Measurements from ENCODE around the gene THOC3. TPM values are rescaled to one million over a fixed set of nuclear protein-coding genes. Genes with fewer than 3 reads are reported as not detected.

THOC3 gene
- total RNA-seq = 61.8 TPM

GRCh38 chr5:175967471-175968372 is at the start of gene THOC3:
TSS of gene THOC3 (minus strand) at chr5:175968315. CDS start at chr5:175968208, 107 bp downstream.

Other genes with a start within 250 kb of the THOC3 start
- gene CPLX2, start 96.7 kb downstream of the THOC3 start, total RNA-seq = 0.18 TPM